Measurements from ENCODE around the gene PRPF6. TPM values are rescaled to one million over a fixed set of nuclear protein-coding genes. Genes with fewer than 3 reads are reported as not detected.
A peak's percentile ranks its signal among the peaks of the same experiment; 100 is the strongest.

The PRPF6 gene
- total and polyA plus RNA-seq, 2 of the 13 experiments (the other 11 are each of a cell fraction or from before 2014, with no cell fraction given), result 63.7 to 101 TPM

DNA sequence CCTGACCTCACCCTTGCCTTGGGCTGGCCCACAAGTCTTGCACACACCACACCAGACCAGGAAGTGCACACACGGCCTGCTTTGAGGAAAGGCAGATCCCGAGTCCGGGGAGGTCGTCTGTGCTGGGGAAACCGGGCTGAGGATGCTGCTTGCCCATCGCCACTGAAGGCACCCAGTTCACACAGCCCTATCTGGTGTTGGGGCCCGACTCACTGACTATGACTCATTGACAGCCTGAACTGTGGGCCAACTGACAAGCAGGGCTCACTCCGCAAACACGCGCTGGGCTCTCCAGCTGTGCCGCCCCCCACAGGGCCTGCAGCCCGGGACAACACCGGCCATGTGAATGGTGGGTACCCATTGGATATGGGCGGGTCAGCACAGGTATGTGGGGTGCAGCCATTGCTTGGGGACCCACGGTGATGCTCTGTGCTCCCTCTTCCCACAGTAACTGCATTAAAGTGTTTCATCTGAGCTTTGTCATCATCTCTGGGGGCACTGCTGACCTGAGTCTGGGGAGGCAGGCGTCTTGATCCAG is 3.1 kb upstream of the PRPF6 start (continued):
- TF ChIP-seq, protein P1, sequence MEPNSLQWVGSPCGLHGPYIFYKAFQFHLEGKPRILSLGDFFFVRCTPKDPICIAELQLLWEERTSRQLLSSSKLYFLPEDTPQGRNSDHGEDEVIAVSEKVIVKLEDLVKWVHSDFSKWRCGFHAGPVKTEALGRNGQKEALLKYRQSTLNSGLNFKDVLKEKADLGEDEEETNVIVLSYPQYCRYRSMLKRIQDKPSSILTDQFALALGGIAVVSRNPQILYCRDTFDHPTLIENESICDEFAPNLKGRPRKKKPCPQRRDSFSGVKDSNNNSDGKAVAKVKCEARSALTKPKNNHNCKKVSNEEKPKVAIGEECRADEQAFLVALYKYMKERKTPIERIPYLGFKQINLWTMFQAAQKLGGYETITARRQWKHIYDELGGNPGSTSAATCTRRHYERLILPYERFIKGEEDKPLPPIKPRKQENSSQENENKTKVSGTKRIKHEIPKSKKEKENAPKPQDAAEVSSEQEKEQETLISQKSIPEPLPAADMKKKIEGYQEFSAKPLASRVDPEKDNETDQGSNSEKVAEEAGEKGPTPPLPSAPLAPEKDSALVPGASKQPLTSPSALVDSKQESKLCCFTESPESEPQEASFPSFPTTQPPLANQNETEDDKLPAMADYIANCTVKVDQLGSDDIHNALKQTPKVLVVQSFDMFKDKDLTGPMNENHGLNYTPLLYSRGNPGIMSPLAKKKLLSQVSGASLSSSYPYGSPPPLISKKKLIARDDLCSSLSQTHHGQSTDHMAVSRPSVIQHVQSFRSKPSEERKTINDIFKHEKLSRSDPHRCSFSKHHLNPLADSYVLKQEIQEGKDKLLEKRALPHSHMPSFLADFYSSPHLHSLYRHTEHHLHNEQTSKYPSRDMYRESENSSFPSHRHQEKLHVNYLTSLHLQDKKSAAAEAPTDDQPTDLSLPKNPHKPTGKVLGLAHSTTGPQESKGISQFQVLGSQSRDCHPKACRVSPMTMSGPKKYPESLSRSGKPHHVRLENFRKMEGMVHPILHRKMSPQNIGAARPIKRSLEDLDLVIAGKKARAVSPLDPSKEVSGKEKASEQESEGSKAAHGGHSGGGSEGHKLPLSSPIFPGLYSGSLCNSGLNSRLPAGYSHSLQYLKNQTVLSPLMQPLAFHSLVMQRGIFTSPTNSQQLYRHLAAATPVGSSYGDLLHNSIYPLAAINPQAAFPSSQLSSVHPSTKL (CRISPR knock-in tag; IDR thresholded peaks at IDR 0.05), result peak; percentile 62
- TF ChIP-seq FOSL1 (CRISPR knock-in tag; IDR thresholded peaks at IDR 0.05; ENCODE audit: borderline replicate concordance) (peak; percentile 89), GPN1 (CRISPR knock-in tag; IDR thresholded peaks at IDR 0.05; ENCODE audit: borderline replicate concordance) (peak; percentile 77; the same call in 1 of the 2 replicates), ZNF160 (CRISPR knock-in tag; IDR thresholded peaks at IDR 0.05) (peak; percentile 60), ZBTB21 (CRISPR knock-in tag; IDR thresholded peaks at IDR 0.05) (no peak), DMAP1 (CRISPR knock-in tag; IDR thresholded peaks at IDR 0.05) (0 out of 2 replicates have a peak, but pooled peaks have one; percentile 67), ZNF614 (CRISPR knock-in tag; IDR thresholded peaks at IDR 0.05; ENCODE audit: borderline replicate concordance) (peak; percentile 55; the same call in 1 of the 2 replicates), ZNF577 (CRISPR knock-in tag; IDR thresholded peaks at IDR 0.05; ENCODE audit: borderline replicate concordance, low read depth) (no peak), ZNF251 (CRISPR knock-in tag; IDR thresholded peaks at IDR 0.05) (peak; percentile 79; the same call in 1 of the 2 replicates), MTF1 (CRISPR knock-in tag; IDR thresholded peaks at IDR 0.05) (no peak), ZNF337 (CRISPR knock-in tag; IDR thresholded peaks at IDR 0.05; ENCODE audit: borderline replicate concordance, low read depth) (0 out of 2 replicates have a peak, but pooled peaks have one; percentile 18), ASH2L (IDR thresholded peaks at IDR 0.05; ENCODE audit: insufficient read length, low read depth, low read length) (peak; percentile 37), JUNB (CRISPR knock-in tag; IDR thresholded peaks at IDR 0.05; ENCODE audit: borderline replicate concordance) (peak; percentile 84), ZNF780A (CRISPR knock-in tag; IDR thresholded peaks at IDR 0.05) (0 out of 2 replicates have a peak, but pooled peaks have one; percentile 72), HNRNPL (IDR thresholded peaks at IDR 0.05; ENCODE audit: low read depth, low read length) (peak; percentile 90; the same call in 1 of the 2 replicates), ZSCAN25 (CRISPR knock-in tag; IDR thresholded peaks at IDR 0.05) (no peak; the same call in 1 of the 2 replicates), ZNF768 (CRISPR knock-in tag; IDR thresholded peaks at IDR 0.05) (peak; percentile 58; the same call in 1 of the 2 replicates), ZNF891 (CRISPR knock-in tag; IDR thresholded peaks at IDR 0.05) (peak; percentile 32; the same call in 1 of the 2 replicates), NFE2 (CRISPR knock-in tag; IDR thresholded peaks at IDR 0.05) (0 out of 2 replicates have a peak, but pooled peaks have one; percentile 12), CHCHD3 (CRISPR knock-in tag; IDR thresholded peaks at IDR 0.05) (0 out of 2 replicates have a peak, but pooled peaks have one; percentile 20)
- TF ChIP-seq, protein P2, sequence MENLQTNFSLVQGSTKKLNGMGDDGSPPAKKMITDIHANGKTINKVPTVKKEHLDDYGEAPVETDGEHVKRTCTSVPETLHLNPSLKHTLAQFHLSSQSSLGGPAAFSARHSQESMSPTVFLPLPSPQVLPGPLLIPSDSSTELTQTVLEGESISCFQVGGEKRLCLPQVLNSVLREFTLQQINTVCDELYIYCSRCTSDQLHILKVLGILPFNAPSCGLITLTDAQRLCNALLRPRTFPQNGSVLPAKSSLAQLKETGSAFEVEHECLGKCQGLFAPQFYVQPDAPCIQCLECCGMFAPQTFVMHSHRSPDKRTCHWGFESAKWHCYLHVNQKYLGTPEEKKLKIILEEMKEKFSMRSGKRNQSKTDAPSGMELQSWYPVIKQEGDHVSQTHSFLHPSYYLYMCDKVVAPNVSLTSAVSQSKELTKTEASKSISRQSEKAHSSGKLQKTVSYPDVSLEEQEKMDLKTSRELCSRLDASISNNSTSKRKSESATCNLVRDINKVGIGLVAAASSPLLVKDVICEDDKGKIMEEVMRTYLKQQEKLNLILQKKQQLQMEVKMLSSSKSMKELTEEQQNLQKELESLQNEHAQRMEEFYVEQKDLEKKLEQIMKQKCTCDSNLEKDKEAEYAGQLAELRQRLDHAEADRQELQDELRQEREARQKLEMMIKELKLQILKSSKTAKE (CRISPR knock-in tag; IDR thresholded peaks at IDR 0.05; ENCODE audit: borderline replicate concordance), result peak; percentile 57; the same call in 1 of the 2 replicates
- TF ChIP-seq, protein P3, sequence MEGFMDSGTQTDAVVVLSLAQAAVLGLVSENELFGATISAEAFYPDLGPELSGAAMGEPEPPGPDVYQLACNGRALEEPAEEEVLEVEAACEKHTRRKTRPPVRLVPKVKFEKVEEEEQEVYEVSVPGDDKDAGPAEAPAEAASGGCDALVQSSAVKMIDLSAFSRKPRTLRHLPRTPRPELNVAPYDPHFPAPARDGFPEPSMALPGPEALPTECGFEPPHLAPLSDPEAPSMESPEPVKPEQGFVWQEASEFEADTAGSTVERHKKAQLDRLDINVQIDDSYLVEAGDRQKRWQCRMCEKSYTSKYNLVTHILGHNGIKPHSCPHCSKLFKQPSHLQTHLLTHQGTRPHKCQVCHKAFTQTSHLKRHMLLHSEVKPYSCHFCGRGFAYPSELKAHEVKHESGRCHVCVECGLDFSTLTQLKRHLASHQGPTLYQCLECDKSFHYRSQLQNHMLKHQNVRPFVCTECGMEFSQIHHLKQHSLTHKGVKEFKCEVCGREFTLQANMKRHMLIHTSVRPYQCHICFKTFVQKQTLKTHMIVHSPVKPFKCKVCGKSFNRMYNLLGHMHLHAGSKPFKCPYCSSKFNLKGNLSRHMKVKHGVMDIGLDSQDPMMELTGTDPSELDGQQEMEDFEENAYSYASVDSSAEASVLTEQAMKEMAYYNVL (CRISPR knock-in tag; IDR thresholded peaks at IDR 0.05; ENCODE audit: borderline replicate concordance), result peak; percentile 59; the same call in 1 of the 2 replicates

Data from HepG2 (cell line).